IMR-90 (cell line): Measurements from ENCODE around the gene LRRK2. TPM values are rescaled to one million over a fixed set of nuclear protein-coding genes. Genes with fewer than 3 reads are reported as not detected.

ENCODE experiments used
- ATAC-seq: fragments of 200-7000 bp; cut with Tn5 transposase; 2 replicates; pipeline ENCODE4 v1.9.1; 2020; ENCODE audit warnings: low read depth, mild to moderate bottlenecking, moderate library complexity
- Bru-seq: library from RNA; stranded (reverse); fragments of 400-500 nt; gene quantifications from one replicate; lab custom pipeline; 2021; lab: Mats Ljungman, UMichigan
- BruChase-seq, 2 experiments: library from RNA; stranded (reverse); fragments of 400-500 nt; gene quantifications; one replicate each; lab custom pipeline; 2021; lab: Mats Ljungman, UMichigan
- BruUV-seq: library from RNA; stranded (reverse); fragments of 400-500 nt; replicated peaks from 2 replicates; lab custom pipeline; 2021; lab: Mats Ljungman, UMichigan
- CTCF ChIA-PET: fragments of 300-600 bp; formaldehyde crosslinking; extraction: SDS; loops from one replicate; lab custom pipeline; 2021; ENCODE audit warnings: antibody characterized with exemption; lab: Yijun Ruan, JAX
- POLR2A ChIA-PET: fragments of 300-600 bp; sonication (Branson Sonifier 250); formaldehyde crosslinking; loops from one replicate; lab custom pipeline; 2022; ENCODE audit warnings: antibody characterized with exemption; ENCODE audit not compliant: unreplicated experiment; lab: Charles Lee
- DNase-seq: peaks from one replicate; pipeline ENCODE4 v3.0.0; 2013
- H2AFZ ChIP-seq: replicated peaks from 2 replicates; pipeline ENCODE3; 2013; ENCODE audit warnings: low read length, mild to moderate bottlenecking; ENCODE audit not compliant: poor library complexity
- H2AK5ac ChIP-seq: 2 replicates; pipeline ENCODE4 v1.6.1; 2013; ENCODE audit warnings: low read depth, low read length, inconsistent platforms
- H2AK9ac ChIP-seq: replicated peaks from 2 replicates; pipeline ENCODE3; 2013; ENCODE audit warnings: mild to moderate bottlenecking, low read depth, low read length, moderate library complexity; ENCODE audit not compliant: poor library complexity
- H2BK120ac ChIP-seq: 2 replicates; pipeline ENCODE4 v1.6.1; 2013; ENCODE audit warnings: low read depth, low read length, inconsistent platforms
- H2BK15ac ChIP-seq: 3 replicates; pipeline ENCODE4 v1.6.1; 2013; ENCODE audit warnings: low read depth, low read length, inconsistent platforms
- H2BK20ac ChIP-seq: 2 replicates; pipeline ENCODE4 v1.6.1; 2013; ENCODE audit warnings: low read depth, mild to moderate bottlenecking, inconsistent platforms, low read length, moderate library complexity
- H2BK5ac ChIP-seq: 2 replicates; pipeline ENCODE4 v1.6.1; 2013; ENCODE audit warnings: mild to moderate bottlenecking, low read depth, low read length, inconsistent platforms; ENCODE audit not compliant: poor library complexity, severe bottlenecking
- H3K14ac ChIP-seq: replicated peaks from 2 replicates; pipeline ENCODE4 v1.6.1; 2013; ENCODE audit warnings: low read depth, low read length, inconsistent platforms
- H3K18ac ChIP-seq: 2 replicates; pipeline ENCODE4 v1.6.1; 2013; ENCODE audit warnings: low read depth, low read length, control low read depth
- H3K23ac ChIP-seq: 2 replicates; pipeline ENCODE4 v1.6.1; 2013; ENCODE audit warnings: low read depth, low read length, inconsistent platforms
- H3K27ac ChIP-seq: 2 replicates; pipeline ENCODE4 v1.5.1; 2013; ENCODE audit warnings: mild to moderate bottlenecking, control low read depth, low read length; ENCODE audit not compliant: insufficient read depth
- H3K27me3 ChIP-seq: 2 replicates; pipeline ENCODE4 v1.6.1; 2013; ENCODE audit warnings: low read length; ENCODE audit not compliant: control insufficient read depth, insufficient read depth
- H3K36me3 ChIP-seq: 2 replicates; pipeline ENCODE4 v1.6.1; 2013; ENCODE audit warnings: low read length, mixed read lengths; ENCODE audit not compliant: control insufficient read depth, insufficient read depth
- H3K4ac ChIP-seq: 2 replicates; pipeline ENCODE4 v1.6.1; 2013; ENCODE audit warnings: low read depth, low read length, inconsistent platforms
- H3K4me1 ChIP-seq: 2 replicates; pipeline ENCODE4 v1.6.1; 2013; ENCODE audit warnings: low read length, mixed read lengths; ENCODE audit not compliant: control insufficient read depth, insufficient read depth
- H3K4me2 ChIP-seq: 2 replicates; pipeline ENCODE4 v1.6.1; 2013; ENCODE audit warnings: low read depth, mild to moderate bottlenecking, control low read depth, low read length, moderate library complexity
- H3K4me3 ChIP-seq: 2 replicates; pipeline ENCODE4 v1.5.1; 2013; ENCODE audit warnings: low read depth, mild to moderate bottlenecking, control low read depth, low read length, moderate library complexity; ENCODE audit not compliant: insufficient read depth
- H3K56ac ChIP-seq: 2 replicates; pipeline ENCODE4 v1.6.1; 2013; ENCODE audit warnings: low read length, inconsistent platforms; ENCODE audit not compliant: insufficient read depth; ENCODE audit errors: extremely low read depth
- H3K79me1 ChIP-seq, 2 experiments: 2 replicates each; pipeline ENCODE4 v1.6.1; 2013; ENCODE audit warnings: low read length in 2 of 2, inconsistent platforms in 1 of 2, low read depth in 1 of 2
- H3K9ac ChIP-seq: 2 replicates; pipeline ENCODE4 v1.6.1; 2013; ENCODE audit warnings: low read depth, low read length, control low read depth
- H3K9me1 ChIP-seq: 2 replicates; pipeline ENCODE4 v1.6.1; 2013; ENCODE audit warnings: low read length, inconsistent platforms; ENCODE audit not compliant: insufficient read depth
- H3K9me3 ChIP-seq: 2 replicates; pipeline ENCODE4 v1.6.1; 2013; ENCODE audit warnings: low read length; ENCODE audit not compliant: control insufficient read depth, insufficient read depth
- H4K20me1 ChIP-seq: 2 replicates; pipeline ENCODE4 v1.6.1; 2013; ENCODE audit warnings: low read length, inconsistent platforms; ENCODE audit not compliant: insufficient read depth
- H4K5ac ChIP-seq: 2 replicates; pipeline ENCODE4 v1.6.1; 2013; ENCODE audit warnings: mild to moderate bottlenecking, low read depth, low read length, control low read depth
- H4K8ac ChIP-seq, 2 experiments: 2 replicates each; pipeline ENCODE4 v1.6.1; 2013; ENCODE audit warnings: low read depth in 2 of 2, low read length in 2 of 2, control low read depth in 1 of 2, inconsistent platforms in 1 of 2
- H4K91ac ChIP-seq: 2 replicates; pipeline ENCODE4 v1.6.1; 2013; ENCODE audit warnings: low read depth, low read length, inconsistent platforms; ENCODE audit not compliant: insufficient read depth
- FOS ChIP-seq: fragments of 150-350 bp; IDR thresholded peaks from 2 replicates; pipeline ENCODE4 v1.6.1; 2016; ENCODE audit warnings: low read depth, low read length
- MAZ ChIP-seq: IDR thresholded peaks from 2 replicates; pipeline ENCODE4 v1.6.1; 2012; ENCODE audit warnings: low read depth, mild to moderate bottlenecking, low read length, improper control_type of control experiment, moderate library complexity, borderline replicate concordance
- WGBS, 2 experiments: methylation state at CpG; one replicate each; pipeline versions ENCODE4 v1.1.5 to v1.1.7; 2013; ENCODE audit warnings: missing lambda C conversion rate in 2 of 2; ENCODE audit not compliant: insufficient read length in 1 of 2; ENCODE audit errors: extremely low coverage in 2 of 2; 5-methylcytosine and 5-hydroxymethylcytosine counted together
- dilution Hi-C: fragments of 300-500 bp; cut with HindIII; formaldehyde crosslinking; loops from one replicate; pipeline ENCODE4 v1.14.3; 2018; ENCODE audit warnings: low sequenced_read_pairs; ENCODE audit not compliant: unreplicated experiment
- in situ Hi-C: fragments of 300-500 bp; cut with MboI; formaldehyde crosslinking; loops from 3 replicates; pipeline ENCODE4 v1.14.3; 2019; ENCODE audit warnings: low sequenced_read_pairs, inconsistent platforms, mixed read lengths
- intact Hi-C: fragments of 100-400 bp; cut with micrococcal nuclease; formaldehyde crosslinking; loops from 2 replicates; pipeline ENCODE4 v1.10.0; 2022
- long read RNA-seq: library from polyadenylated mRNA; unstranded; transcript quantifications from one replicate; pipeline ENCODE4 v2.0.0, GENCODE V29; 2021; ENCODE audit not compliant: unreplicated experiment
- polyA plus RNA-seq, 3 experiments: library from polyadenylated mRNA; depleted of rRNA; stranded (reverse); fragments of >200 nt; gene quantifications; 2 replicates each; pipeline ENCODE4 v1.2.3, GENCODE V29; 2012; ENCODE audit warnings: low replicate concordance in 1 of 3
- total RNA-seq: library from RNA; depleted of rRNA; stranded (reverse); fragments of >200 nt; gene quantifications from 2 replicates; pipeline ENCODE4 v1.2.3, GENCODE V29; 2012; rRNA removed

The LRRK2 gene
- 0.54 and 1.1 TPM in 2 replicates for total RNA-seq
- 0.17 and 0.36 TPM in 2 replicates for polyA plus RNA-seq (2012; rRNA removed)
- polyA plus RNA-seq (2012; cell fraction: cytosol; rRNA removed): 0.04 and 0.05 TPM in 2 replicates
- 0.05 and 0.73 TPM in 2 replicates for polyA plus RNA-seq (2012; cell fraction: nucleus; rRNA removed; ENCODE audit: low replicate concordance)
- percentile 18 among the genes with signal in this experiment for Bru-seq, nascent RNA
- percentile 18 among the genes with signal in this experiment for BruChase-seq, experiment 1, labeled RNA remaining after a 6-hour chase
- percentile 16 among the genes with signal in this experiment for BruChase-seq, experiment 2, labeled RNA remaining after a 2-hour chase
- long read RNA-seq: 0 reads

- ChIA-PET POLR2A (no interaction called here), CTCF (no interaction called here)
- peak within 1 kb of the TSS; percentile 37; the same call in 1 of the 2 replicates for H3K14ac ChIP-seq
- peak within 1 kb of the TSS; percentile 38 for H2BK120ac ChIP-seq
- BruUV-seq: no TSS peak
- no peak within 1 kb of the TSS for H2AK5ac ChIP-seq
- intact Hi-C loops: no loop called here
- TF ChIP-seq MAZ (peak; percentile 7; the same call in 1 of the 2 replicates), FOS (no peak)
- peak within 1 kb of the TSS; percentile 0; the same call in 1 of the 2 replicates for H4K5ac ChIP-seq
- H2BK20ac ChIP-seq: no peak within 1 kb of the TSS
- ATAC-seq (peak; percentile 90), DNase-seq (peak; percentile 28)
- peak within 1 kb of the TSS; percentile 91 for H2AFZ ChIP-seq
- H2AK9ac ChIP-seq: no peak within 1 kb of the TSS
- H3K23ac ChIP-seq: no peak within 1 kb of the TSS
- H4K8ac ChIP-seq: peak within 1 kb of the TSS; percentile 10 to 66; a peak in 3 of 4 replicates
- no peaks in the 10 kb centered on the region for H3K9me3 ChIP-seq
- no peak within 1 kb of the TSS for H2BK15ac ChIP-seq
- H3K4ac ChIP-seq: 0 out of 2 replicates have a peak within 1 kb of the TSS, but pooled peaks have one; percentile 57
- peak within 1 kb of the TSS; percentile 79 for H3K4me2 ChIP-seq
- in situ Hi-C loops: no loop called here
- no peaks in the 10 kb centered on the region for H3K36me3 ChIP-seq
- H3K79me1 ChIP-seq: no peaks in the 10 kb centered on the region
- dilution Hi-C loops: no loop called here
- H3K27ac ChIP-seq: peak within 1 kb of the TSS; percentile 35
- peaks cover 2% of the 10 kb centered on the region; the same call in 1 of the 2 replicates for H3K4me1 ChIP-seq
- H3K4me3 ChIP-seq: peak within 1 kb of the TSS; percentile 52
- H2BK5ac ChIP-seq: no peak within 1 kb of the TSS
- H4K20me1 ChIP-seq: no peaks in the 10 kb centered on the region
- 0% methylated on average over 19 of the region's 78 CpGs; no CpG with 5 or more reads in 1 of the 2 experiments for WGBS, 2 experiments
- H3K18ac ChIP-seq: no peak within 1 kb of the TSS
- peak within 1 kb of the TSS; percentile 44 for H3K9ac ChIP-seq
- no peaks in the 10 kb centered on the region for H3K27me3 ChIP-seq
- no peak within 1 kb of the TSS; the same call in 1 of the 2 replicates for H3K56ac ChIP-seq
- H3K9me1 ChIP-seq: no peaks in the 10 kb centered on the region
- no peak within 1 kb of the TSS for H4K91ac ChIP-seq
Observed at GRCh38 chr12:40224439-40225291, at the start of gene LRRK2. Gene LRRK2 (plus strand): TSS chr12:40224997. CDS start chr12:40225132, 135 bp downstream.
